ENCODE results near the gene RNU7-1. TPM values are rescaled to one million over a fixed set of nuclear protein-coding genes. Genes with fewer than 3 reads are reported as not detected.

Gene RNU7-1
- total and polyA plus RNA-seq, 9 of the 15 experiments (the other 6 are each of a cell fraction or from before 2014, with no cell fraction given) = not detected

DNA sequence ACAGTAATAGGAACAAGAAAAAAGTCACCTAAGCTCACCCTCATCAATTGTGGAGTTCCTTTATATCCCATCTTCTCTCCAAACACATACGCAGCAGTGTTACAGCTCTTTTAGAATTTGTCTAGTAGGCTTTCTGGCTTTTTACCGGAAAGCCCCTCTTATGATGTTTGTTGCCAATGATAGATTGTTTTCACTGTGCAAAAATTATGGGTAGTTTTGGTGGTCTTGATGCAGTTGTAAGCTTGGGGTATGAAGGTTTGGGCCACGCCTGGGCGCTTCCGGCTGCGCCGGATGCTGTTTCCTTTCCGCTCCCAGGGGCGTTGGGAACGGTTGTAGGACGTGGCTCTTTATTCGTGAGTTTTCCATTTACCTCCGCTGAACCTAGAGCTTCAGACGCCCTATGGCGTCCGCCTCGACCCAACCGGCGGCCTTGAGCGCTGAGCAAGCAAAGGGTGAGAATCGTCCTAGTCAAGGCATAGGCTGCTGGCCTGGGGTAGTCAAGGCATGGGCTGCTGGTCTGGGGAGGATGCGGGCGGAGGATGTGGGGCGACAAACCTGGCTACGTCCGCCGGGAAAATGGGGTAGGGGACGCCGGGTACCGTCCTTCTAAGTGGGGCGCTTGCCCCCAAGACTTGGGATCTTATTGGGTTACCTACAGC, at the start of gene RNU7-1, which contains the start of gene C12orf57 (continued):
- TF ChIP-seq, protein P1, sequence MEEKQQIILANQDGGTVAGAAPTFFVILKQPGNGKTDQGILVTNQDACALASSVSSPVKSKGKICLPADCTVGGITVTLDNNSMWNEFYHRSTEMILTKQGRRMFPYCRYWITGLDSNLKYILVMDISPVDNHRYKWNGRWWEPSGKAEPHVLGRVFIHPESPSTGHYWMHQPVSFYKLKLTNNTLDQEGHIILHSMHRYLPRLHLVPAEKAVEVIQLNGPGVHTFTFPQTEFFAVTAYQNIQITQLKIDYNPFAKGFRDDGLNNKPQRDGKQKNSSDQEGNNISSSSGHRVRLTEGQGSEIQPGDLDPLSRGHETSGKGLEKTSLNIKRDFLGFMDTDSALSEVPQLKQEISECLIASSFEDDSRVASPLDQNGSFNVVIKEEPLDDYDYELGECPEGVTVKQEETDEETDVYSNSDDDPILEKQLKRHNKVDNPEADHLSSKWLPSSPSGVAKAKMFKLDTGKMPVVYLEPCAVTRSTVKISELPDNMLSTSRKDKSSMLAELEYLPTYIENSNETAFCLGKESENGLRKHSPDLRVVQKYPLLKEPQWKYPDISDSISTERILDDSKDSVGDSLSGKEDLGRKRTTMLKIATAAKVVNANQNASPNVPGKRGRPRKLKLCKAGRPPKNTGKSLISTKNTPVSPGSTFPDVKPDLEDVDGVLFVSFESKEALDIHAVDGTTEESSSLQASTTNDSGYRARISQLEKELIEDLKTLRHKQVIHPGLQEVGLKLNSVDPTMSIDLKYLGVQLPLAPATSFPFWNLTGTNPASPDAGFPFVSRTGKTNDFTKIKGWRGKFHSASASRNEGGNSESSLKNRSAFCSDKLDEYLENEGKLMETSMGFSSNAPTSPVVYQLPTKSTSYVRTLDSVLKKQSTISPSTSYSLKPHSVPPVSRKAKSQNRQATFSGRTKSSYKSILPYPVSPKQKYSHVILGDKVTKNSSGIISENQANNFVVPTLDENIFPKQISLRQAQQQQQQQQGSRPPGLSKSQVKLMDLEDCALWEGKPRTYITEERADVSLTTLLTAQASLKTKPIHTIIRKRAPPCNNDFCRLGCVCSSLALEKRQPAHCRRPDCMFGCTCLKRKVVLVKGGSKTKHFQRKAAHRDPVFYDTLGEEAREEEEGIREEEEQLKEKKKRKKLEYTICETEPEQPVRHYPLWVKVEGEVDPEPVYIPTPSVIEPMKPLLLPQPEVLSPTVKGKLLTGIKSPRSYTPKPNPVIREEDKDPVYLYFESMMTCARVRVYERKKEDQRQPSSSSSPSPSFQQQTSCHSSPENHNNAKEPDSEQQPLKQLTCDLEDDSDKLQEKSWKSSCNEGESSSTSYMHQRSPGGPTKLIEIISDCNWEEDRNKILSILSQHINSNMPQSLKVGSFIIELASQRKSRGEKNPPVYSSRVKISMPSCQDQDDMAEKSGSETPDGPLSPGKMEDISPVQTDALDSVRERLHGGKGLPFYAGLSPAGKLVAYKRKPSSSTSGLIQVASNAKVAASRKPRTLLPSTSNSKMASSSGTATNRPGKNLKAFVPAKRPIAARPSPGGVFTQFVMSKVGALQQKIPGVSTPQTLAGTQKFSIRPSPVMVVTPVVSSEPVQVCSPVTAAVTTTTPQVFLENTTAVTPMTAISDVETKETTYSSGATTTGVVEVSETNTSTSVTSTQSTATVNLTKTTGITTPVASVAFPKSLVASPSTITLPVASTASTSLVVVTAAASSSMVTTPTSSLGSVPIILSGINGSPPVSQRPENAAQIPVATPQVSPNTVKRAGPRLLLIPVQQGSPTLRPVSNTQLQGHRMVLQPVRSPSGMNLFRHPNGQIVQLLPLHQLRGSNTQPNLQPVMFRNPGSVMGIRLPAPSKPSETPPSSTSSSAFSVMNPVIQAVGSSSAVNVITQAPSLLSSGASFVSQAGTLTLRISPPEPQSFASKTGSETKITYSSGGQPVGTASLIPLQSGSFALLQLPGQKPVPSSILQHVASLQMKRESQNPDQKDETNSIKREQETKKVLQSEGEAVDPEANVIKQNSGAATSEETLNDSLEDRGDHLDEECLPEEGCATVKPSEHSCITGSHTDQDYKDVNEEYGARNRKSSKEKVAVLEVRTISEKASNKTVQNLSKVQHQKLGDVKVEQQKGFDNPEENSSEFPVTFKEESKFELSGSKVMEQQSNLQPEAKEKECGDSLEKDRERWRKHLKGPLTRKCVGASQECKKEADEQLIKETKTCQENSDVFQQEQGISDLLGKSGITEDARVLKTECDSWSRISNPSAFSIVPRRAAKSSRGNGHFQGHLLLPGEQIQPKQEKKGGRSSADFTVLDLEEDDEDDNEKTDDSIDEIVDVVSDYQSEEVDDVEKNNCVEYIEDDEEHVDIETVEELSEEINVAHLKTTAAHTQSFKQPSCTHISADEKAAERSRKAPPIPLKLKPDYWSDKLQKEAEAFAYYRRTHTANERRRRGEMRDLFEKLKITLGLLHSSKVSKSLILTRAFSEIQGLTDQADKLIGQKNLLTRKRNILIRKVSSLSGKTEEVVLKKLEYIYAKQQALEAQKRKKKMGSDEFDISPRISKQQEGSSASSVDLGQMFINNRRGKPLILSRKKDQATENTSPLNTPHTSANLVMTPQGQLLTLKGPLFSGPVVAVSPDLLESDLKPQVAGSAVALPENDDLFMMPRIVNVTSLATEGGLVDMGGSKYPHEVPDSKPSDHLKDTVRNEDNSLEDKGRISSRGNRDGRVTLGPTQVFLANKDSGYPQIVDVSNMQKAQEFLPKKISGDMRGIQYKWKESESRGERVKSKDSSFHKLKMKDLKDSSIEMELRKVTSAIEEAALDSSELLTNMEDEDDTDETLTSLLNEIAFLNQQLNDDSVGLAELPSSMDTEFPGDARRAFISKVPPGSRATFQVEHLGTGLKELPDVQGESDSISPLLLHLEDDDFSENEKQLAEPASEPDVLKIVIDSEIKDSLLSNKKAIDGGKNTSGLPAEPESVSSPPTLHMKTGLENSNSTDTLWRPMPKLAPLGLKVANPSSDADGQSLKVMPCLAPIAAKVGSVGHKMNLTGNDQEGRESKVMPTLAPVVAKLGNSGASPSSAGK (IDR thresholded peaks at IDR 0.05) = no peak
- peak; percentile 83; the same call in 1 of the 2 replicates for TF ChIP-seq LCOR (CRISPR knock-in tag; IDR thresholded peaks at IDR 0.05)
- TF ChIP-seq ZNF354B (CRISPR knock-in tag; IDR thresholded peaks at IDR 0.05) = peak; percentile 77
- 0 out of 2 replicates have a peak, but pooled peaks have one; percentile 5 for TF ChIP-seq SMAD4 (CRISPR knock-in tag; conservative IDR thresholded peaks at IDR 0.05)
- peak; percentile 77; the same call in 1 of the 2 replicates for TF ChIP-seq ZNF174 (CRISPR knock-in tag; IDR thresholded peaks at IDR 0.05)
- TF ChIP-seq, protein P2, sequence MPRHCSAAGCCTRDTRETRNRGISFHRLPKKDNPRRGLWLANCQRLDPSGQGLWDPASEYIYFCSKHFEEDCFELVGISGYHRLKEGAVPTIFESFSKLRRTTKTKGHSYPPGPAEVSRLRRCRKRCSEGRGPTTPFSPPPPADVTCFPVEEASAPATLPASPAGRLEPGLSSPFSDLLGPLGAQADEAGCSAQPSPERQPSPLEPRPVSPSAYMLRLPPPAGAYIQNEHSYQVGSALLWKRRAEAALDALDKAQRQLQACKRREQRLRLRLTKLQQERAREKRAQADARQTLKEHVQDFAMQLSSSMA (CRISPR knock-in tag; IDR thresholded peaks at IDR 0.05) = peak; percentile 96
- TF ChIP-seq ZNF24 (IDR thresholded peaks at IDR 0.05) = peak; percentile 65; the same call in 1 of the 2 replicates
- no peak for TF ChIP-seq CTBP1 (IDR thresholded peaks at IDR 0.05; ENCODE audit: borderline replicate concordance)
- no peak for TF ChIP-seq PCBP1 (IDR thresholded peaks at IDR 0.05; ENCODE audit: low read depth, low read length, poor library complexity, severe bottlenecking)
- TF ChIP-seq ZNF184 (CRISPR knock-in tag; IDR thresholded peaks at IDR 0.05) = no peak
- peak in 1 of 2 experiments; percentile 97; a peak in 2 of 4 replicates for TF ChIP-seq KDM4B (IDR thresholded peaks at IDR 0.05; ENCODE audit: borderline replicate concordance in 2 of 2, low read depth in 1 of 2)
- TF ChIP-seq, protein P3, sequence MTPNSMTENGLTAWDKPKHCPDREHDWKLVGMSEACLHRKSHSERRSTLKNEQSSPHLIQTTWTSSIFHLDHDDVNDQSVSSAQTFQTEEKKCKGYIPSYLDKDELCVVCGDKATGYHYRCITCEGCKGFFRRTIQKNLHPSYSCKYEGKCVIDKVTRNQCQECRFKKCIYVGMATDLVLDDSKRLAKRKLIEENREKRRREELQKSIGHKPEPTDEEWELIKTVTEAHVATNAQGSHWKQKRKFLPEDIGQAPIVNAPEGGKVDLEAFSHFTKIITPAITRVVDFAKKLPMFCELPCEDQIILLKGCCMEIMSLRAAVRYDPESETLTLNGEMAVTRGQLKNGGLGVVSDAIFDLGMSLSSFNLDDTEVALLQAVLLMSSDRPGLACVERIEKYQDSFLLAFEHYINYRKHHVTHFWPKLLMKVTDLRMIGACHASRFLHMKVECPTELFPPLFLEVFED (CRISPR knock-in tag; conservative IDR thresholded peaks at IDR 0.05) = peak; percentile 99
- no peak for TF ChIP-seq PRPF4 (IDR thresholded peaks at IDR 0.05; ENCODE audit: insufficient read depth, low read depth, low read length, poor library complexity, severe bottlenecking)
- no peak for TF ChIP-seq ZNF143 (CRISPR knock-in tag; IDR thresholded peaks at IDR 0.05)
- peak; percentile 72 for TF ChIP-seq HNRNPLL (IDR thresholded peaks at IDR 0.05; ENCODE audit: low read depth, low read length, poor library complexity, severe bottlenecking)

All from K562 (cell line).